Measurements from ENCODE around the gene RAB32. TPM values are rescaled to one million over a fixed set of nuclear protein-coding genes. Genes with fewer than 3 reads are reported as not detected.
A peak's percentile ranks its signal among the peaks of the same experiment; 100 is the strongest.
"Not testable (repeated sequence)": the region's sequence is repeated elsewhere in the genome, so short reads cannot be mapped to it uniquely, and the experiment has no call there.

Gene RAB32
- total and polyA plus RNA-seq, 4 donors: 21.7 to 61.2 (median 46.4) TPM

DNA sequence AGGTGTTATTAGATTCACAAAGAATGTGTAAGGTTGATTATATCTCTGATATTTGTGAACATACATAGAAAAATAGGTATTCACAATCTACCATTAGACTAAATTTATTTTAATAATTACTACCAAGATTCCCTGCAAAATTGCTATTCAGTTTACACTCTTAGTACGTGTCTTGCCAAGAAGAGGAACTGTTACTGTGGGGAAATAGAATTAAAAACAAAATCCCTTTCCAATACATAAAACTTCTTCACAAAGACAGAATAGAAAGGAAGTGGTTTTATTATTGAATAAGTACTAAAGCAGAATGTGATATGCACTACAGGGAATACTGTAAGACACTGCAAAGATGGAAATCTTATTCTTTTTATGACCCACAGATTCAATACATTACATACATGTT, 17.0 kb downstream of the RAB32 start:
- Histone ChIP-seq H3K27me3 (ENCODE audit: control insufficient read depth in 1 of 2, insufficient read depth in 2 of 2, low read length in 1 of 2) (no peaks in the 10 kb centered on the region), H3K4me1 (ENCODE audit: control insufficient read depth in 1 of 2, insufficient read depth in 2 of 2, low read length in 2 of 2) (no peaks in the 10 kb centered on the region), H3K36me3 (ENCODE audit: control insufficient read depth in 1 of 2, insufficient read depth in 2 of 2, low read length in 1 of 2) (peaks cover 0 to 2% of the 10 kb centered on the region in 2 donors), H3K9me3 (ENCODE audit: control insufficient read depth, low read length) (peaks cover under 1% of the 10 kb centered on the region), H3K4me3 (ENCODE audit: low read length in 2 of 2) (no peak overlapping the region), H3K27ac (ENCODE audit: low read depth in 1 of 2, low read length in 2 of 2) (no peak overlapping the region)
- ATAC-seq (ENCODE audit: low FRiP score) (no peak), DNase-seq (no peak)
- intact Hi-C loops (cut with DNase I): no loop called here
- 91 to 96% methylated on average over 1 of the region's 1 CpG for WGBS, 2 donors

DNA sequence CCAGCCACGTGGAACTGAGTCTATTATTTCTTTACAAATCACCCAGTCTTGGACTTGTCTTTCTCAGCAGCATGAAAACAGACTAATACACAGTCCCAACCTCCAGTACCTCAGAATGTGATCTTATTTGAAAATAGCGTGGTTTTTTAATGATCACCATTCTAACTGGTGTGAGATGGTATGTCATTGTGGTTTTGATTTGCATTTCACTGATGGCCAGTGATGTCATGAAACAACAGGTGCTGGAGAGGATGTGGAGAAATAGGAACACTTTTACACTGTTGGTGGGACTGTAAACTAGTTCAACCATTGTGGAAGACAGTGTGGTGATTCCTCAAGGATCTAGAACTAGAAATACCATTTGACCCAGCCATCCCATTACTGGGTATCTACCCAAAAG, 23.0 kb downstream of the RAB32 start:
- H3K27ac ChIP-seq (ENCODE audit: low read depth in 1 of 2, low read length in 2 of 2); H3K4me1 ChIP-seq (ENCODE audit: control insufficient read depth in 1 of 2, insufficient read depth in 2 of 2, low read length in 2 of 2); H3K36me3 ChIP-seq (ENCODE audit: control insufficient read depth in 1 of 2, insufficient read depth in 2 of 2, low read length in 1 of 2); DNase-seq; H3K9me3 ChIP-seq (ENCODE audit: control insufficient read depth, low read length); intact Hi-C loops (cut with DNase I); ATAC-seq (ENCODE audit: low FRiP score); H3K27me3 ChIP-seq (ENCODE audit: control insufficient read depth in 1 of 2, insufficient read depth in 2 of 2, low read length in 1 of 2); H3K4me3 ChIP-seq (ENCODE audit: low read length in 2 of 2): not testable (repeated sequence)
- 69 to 77% methylated on average over 2 of the region's 2 CpGs for WGBS, 2 donors

DNA sequence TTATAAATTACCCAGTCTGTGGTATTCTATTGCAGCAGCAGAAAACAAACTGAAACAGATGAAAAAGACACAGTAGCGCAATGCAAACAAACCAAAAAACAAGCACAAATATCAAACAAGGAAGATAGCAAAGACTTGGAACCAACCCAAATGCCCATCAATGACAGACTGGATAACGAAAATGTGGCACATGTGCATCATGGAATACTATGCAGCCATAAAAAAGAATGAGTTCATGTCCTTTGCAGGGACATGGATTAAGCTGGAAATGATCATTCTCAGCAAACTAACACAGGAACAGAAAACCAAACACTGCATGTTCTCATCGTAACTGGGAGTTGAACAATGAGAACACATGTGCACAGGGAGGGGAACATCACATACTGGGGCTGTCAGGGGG, 25.0 kb downstream of the RAB32 start:
- H3K27me3 ChIP-seq (ENCODE audit: control insufficient read depth in 1 of 2, insufficient read depth in 2 of 2, low read length in 1 of 2); H3K9me3 ChIP-seq (ENCODE audit: control insufficient read depth, low read length); DNase-seq; H3K4me1 ChIP-seq (ENCODE audit: control insufficient read depth in 1 of 2, insufficient read depth in 2 of 2, low read length in 2 of 2); intact Hi-C loops (cut with DNase I); H3K27ac ChIP-seq (ENCODE audit: low read depth in 1 of 2, low read length in 2 of 2); H3K4me3 ChIP-seq (ENCODE audit: low read length in 2 of 2); H3K36me3 ChIP-seq (ENCODE audit: control insufficient read depth in 1 of 2, insufficient read depth in 2 of 2, low read length in 1 of 2); ATAC-seq (ENCODE audit: low FRiP score): not testable (repeated sequence)
- WGBS, 2 donors: 84 to 91% methylated on average over 3 of the region's 3 CpGs

DNA sequence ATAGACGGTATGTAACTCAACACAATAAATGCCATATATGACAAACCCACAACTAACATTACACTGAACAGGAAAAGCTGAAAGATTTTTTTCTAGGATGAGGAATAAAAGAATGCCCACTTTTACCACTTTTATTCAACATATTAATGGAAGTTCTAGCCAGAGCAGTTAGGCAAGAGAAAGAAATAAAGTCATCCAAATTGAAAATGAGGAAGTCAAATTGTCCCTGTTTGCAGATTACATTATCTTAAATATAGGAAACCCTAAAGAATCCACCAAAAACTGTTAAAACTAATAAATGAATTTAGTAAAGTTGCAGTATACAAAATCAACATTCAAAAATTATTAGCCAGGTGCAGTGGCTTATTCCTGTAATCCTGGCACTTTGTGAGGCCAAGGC, 30.6 kb downstream of the RAB32 start:
- no peaks in the 10 kb centered on the region for H3K27me3 ChIP-seq (ENCODE audit: control insufficient read depth in 1 of 2, insufficient read depth in 2 of 2, low read length in 1 of 2)
- 95 to 97% methylated on average over 1 of the region's 1 CpG for WGBS, 2 donors
- no peaks in the 10 kb centered on the region for H3K36me3 ChIP-seq (ENCODE audit: control insufficient read depth in 1 of 2, insufficient read depth in 2 of 2, low read length in 1 of 2)
- ATAC-seq (ENCODE audit: low FRiP score) (no peak), DNase-seq (no peak)
- H3K27ac ChIP-seq (ENCODE audit: low read depth in 1 of 2, low read length in 2 of 2): no peak overlapping the region
- H3K4me1 ChIP-seq (ENCODE audit: control insufficient read depth in 1 of 2, insufficient read depth in 2 of 2, low read length in 2 of 2): no peaks in the 10 kb centered on the region
- peaks cover 1% of the 10 kb centered on the region for H3K9me3 ChIP-seq (ENCODE audit: control insufficient read depth, low read length)
- intact Hi-C loops (cut with DNase I): no loop called here
- H3K4me3 ChIP-seq (ENCODE audit: low read length in 2 of 2): no peak overlapping the region

DNA sequence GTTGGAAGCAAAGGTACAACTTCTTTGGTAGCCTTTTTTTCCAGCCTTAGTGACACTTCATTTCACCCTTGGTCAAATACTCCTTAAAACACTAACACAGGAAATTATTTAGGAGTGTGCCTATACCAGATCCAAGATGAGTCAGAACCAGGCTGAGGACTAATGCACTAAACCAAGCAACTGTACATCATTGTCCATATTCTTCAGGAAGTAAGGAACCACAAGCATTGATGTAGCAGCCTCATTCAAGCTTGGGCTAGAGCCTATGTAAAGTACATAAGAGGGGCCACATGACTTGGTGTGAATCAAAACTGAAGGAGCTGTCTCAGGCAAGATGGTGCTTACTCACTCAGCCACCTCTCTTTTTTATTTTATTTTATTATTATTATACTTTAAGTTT, 34.4 kb downstream of the RAB32 start:
- no peaks in the 10 kb centered on the region for H3K4me1 ChIP-seq (ENCODE audit: control insufficient read depth in 1 of 2, insufficient read depth in 2 of 2, low read length in 2 of 2)
- DNase-seq: no peak
- intact Hi-C loops (cut with DNase I): no loop called here
- no peak overlapping the region for H3K4me3 ChIP-seq (ENCODE audit: low read length in 2 of 2)
- no peaks in the 10 kb centered on the region for H3K36me3 ChIP-seq (ENCODE audit: control insufficient read depth in 1 of 2, insufficient read depth in 2 of 2, low read length in 1 of 2)
- peaks cover 2% of the 10 kb centered on the region for H3K9me3 ChIP-seq (ENCODE audit: control insufficient read depth, low read length)
- no peak overlapping the region for H3K27ac ChIP-seq (ENCODE audit: low read depth in 1 of 2, low read length in 2 of 2)
- no peak for ATAC-seq (ENCODE audit: low FRiP score)
- H3K27me3 ChIP-seq (ENCODE audit: control insufficient read depth in 1 of 2, insufficient read depth in 2 of 2, low read length in 1 of 2): no peaks in the 10 kb centered on the region

DNA sequence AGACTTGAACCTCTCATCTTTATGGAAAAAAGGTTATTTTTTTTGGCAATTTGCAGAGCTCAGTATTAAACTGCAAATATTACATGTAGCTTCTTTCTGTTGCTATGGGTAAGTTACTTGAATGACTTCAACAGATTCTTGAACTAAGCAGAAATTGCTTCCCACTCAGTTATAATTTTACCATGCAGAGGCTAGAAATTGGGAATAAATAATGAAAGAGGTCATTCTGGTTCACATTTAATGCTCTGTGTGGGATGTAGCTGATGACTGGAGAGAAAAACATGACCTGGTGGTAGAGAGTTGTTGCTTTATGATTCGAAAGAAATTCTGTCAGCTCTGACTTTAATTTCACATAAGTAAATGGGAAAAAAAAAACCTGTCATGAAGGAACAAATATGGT, 38.3 kb downstream of the RAB32 start:
- no peaks in the 10 kb centered on the region for H3K36me3 ChIP-seq (ENCODE audit: control insufficient read depth in 1 of 2, insufficient read depth in 2 of 2, low read length in 1 of 2)
- H3K4me1 ChIP-seq (ENCODE audit: control insufficient read depth in 1 of 2, insufficient read depth in 2 of 2, low read length in 2 of 2): no peaks in the 10 kb centered on the region
- 40 to 62% methylated on average over 1 of the region's 1 CpG for WGBS, 2 donors
- intact Hi-C loops (cut with DNase I): no loop called here
- peaks cover 3% of the 10 kb centered on the region for H3K9me3 ChIP-seq (ENCODE audit: control insufficient read depth, low read length)
- DNase-seq (no peak), ATAC-seq (ENCODE audit: low FRiP score) (no peak)
- H3K4me3 ChIP-seq (ENCODE audit: low read length in 2 of 2): no peak overlapping the region
- no peaks in the 10 kb centered on the region for H3K27me3 ChIP-seq (ENCODE audit: control insufficient read depth in 1 of 2, insufficient read depth in 2 of 2, low read length in 1 of 2)
- H3K27ac ChIP-seq (ENCODE audit: low read depth in 1 of 2, low read length in 2 of 2): no peak overlapping the region

DNA sequence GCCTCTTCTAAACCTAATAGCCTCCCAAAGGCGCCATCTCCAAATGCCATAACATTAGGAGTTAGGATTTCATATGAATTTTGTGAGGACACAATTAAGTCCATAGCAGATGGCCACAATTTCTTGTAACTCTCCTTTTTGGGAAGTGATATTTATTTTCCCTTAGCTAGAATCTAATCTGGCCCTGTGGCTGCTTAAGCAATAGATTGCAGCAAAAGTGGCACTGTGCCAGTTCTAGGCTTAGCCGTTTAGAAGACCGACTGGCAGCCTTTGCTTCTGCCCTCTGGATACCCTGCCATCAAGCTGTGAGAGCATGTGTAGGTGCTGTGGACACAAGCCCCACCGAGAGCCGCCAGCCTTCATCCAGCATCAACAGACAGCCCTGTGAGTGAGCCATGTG, 39.2 kb downstream of the RAB32 start:
- no peaks in the 10 kb centered on the region for H3K27me3 ChIP-seq (ENCODE audit: control insufficient read depth in 1 of 2, insufficient read depth in 2 of 2, low read length in 1 of 2)
- DNase-seq (peak; percentile 69), ATAC-seq (ENCODE audit: low FRiP score) (no peak)
- 51 to 54% methylated on average over 5 of the region's 5 CpGs for WGBS, 2 donors
- H3K4me1 ChIP-seq (ENCODE audit: control insufficient read depth in 1 of 2, insufficient read depth in 2 of 2, low read length in 2 of 2): no peaks in the 10 kb centered on the region
- intact Hi-C loops (cut with DNase I): no loop called here
- peaks cover 3% of the 10 kb centered on the region for H3K9me3 ChIP-seq (ENCODE audit: control insufficient read depth, low read length)
- no peaks in the 10 kb centered on the region for H3K36me3 ChIP-seq (ENCODE audit: control insufficient read depth in 1 of 2, insufficient read depth in 2 of 2, low read length in 1 of 2)
- no peak overlapping the region for H3K4me3 ChIP-seq (ENCODE audit: low read length in 2 of 2)
- H3K27ac ChIP-seq (ENCODE audit: low read depth in 1 of 2, low read length in 2 of 2): no peak overlapping the region

DNA sequence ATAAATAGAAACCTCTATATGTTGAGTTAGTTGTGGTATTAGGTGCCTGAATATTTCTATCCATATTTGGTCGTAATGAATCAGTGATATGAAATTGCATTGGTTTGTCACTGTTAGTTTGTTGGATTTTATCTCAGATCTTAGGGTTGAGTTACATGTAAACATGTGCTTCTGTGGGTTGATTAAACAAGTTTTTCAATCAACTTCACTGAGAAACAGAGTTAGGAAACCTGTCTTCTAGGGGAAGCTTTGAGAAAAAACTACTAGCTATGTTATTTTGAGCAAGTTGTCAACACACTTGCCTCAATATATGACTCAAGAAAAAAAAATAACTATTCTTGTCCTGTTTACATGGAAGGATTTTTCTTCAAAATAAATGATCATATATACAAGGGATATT, 40.3 kb downstream of the RAB32 start:
- whole genome bisulfite sequencing, 2 donors: 56 to 61% methylated on average over 1 of the region's 1 CpG
- Histone ChIP-seq H3K27me3 (ENCODE audit: control insufficient read depth in 1 of 2, insufficient read depth in 2 of 2, low read length in 1 of 2) (no peaks in the 10 kb centered on the region), H3K36me3 (ENCODE audit: control insufficient read depth in 1 of 2, insufficient read depth in 2 of 2, low read length in 1 of 2) (no peaks in the 10 kb centered on the region), H3K9me3 (ENCODE audit: control insufficient read depth, low read length) (peaks cover 3% of the 10 kb centered on the region), H3K4me1 (ENCODE audit: control insufficient read depth in 1 of 2, insufficient read depth in 2 of 2, low read length in 2 of 2) (no peaks in the 10 kb centered on the region), H3K27ac (ENCODE audit: low read depth in 1 of 2, low read length in 2 of 2) (no peak overlapping the region), H3K4me3 (ENCODE audit: low read length in 2 of 2) (no peak overlapping the region)
- ATAC-seq (ENCODE audit: low FRiP score) (no peak), DNase-seq (no peak)
- intact Hi-C loops (cut with DNase I): no loop called here

DNA sequence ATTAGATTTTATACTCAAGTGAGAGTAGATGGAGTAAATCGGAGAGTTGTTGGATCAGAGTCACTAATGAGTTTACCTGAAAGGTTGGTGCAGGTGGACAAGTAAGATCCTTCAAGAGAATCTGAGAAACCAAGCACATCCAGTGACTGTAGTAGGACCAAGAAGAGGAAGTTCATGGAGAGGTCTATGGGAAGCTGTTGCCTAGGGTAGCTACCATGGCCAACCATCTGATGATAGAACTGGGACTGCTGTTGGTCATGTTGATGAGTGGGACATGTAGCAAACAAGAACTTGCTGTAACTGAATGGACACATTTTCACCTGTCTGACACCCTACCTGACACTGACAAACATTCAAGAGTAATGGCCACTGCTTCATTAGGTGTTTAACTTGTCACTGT, 43.8 kb downstream of the RAB32 start:
- Histone ChIP-seq H3K27me3 (ENCODE audit: control insufficient read depth in 1 of 2, insufficient read depth in 2 of 2, low read length in 1 of 2) (no peaks in the 10 kb centered on the region), H3K4me3 (ENCODE audit: low read length in 2 of 2) (no peak overlapping the region), H3K9me3 (ENCODE audit: control insufficient read depth, low read length) (peaks cover 3% of the 10 kb centered on the region), H3K4me1 (ENCODE audit: control insufficient read depth in 1 of 2, insufficient read depth in 2 of 2, low read length in 2 of 2) (no peaks in the 10 kb centered on the region), H3K36me3 (ENCODE audit: control insufficient read depth in 1 of 2, insufficient read depth in 2 of 2, low read length in 1 of 2) (no peaks in the 10 kb centered on the region), H3K27ac (ENCODE audit: low read depth in 1 of 2, low read length in 2 of 2) (no peak overlapping the region)
- no peak for DNase-seq
- no peak for ATAC-seq (ENCODE audit: low FRiP score)
- intact Hi-C loops (cut with DNase I): no loop called here
- 0% methylated on average over 1 of the region's 1 CpG for WGBS, 2 donors

Measured in aorta (tissue), 5 donors.